Fibroblast of mammary gland (primary cell): ENCODE data around the gene SPTLC2.

Source experiments
- DNase-seq: peaks from one replicate; pipeline ENCODE4 v3.0.0-alpha.2; 2010; ENCODE audit warnings: low read depth
- H3K4me3 ChIP-seq: 2 replicates; pipeline ENCODE4 v1.5.1; 2011; ENCODE audit warnings: low read depth, mild to moderate bottlenecking, low read length, moderate library complexity; ENCODE audit not compliant: control insufficient read depth
- CTCF ChIP-seq: conservative IDR thresholded peaks from 2 replicates; pipeline ENCODE4 v1.5.1; 2011; ENCODE audit warnings: low read depth, low read length, inconsistent platforms; ENCODE audit not compliant: control insufficient read depth, insufficient read depth

SPTLC2 gene

GRCh38 chr14:77475432-77476115 lies 140.9 kb downstream of the SPTLC2 start:
- H3K4me3 ChIP-seq = no peak overlapping the region
- TF ChIP-seq CTCF = no peak
- no peak for DNase-seq

- no peak overlapping the region for H3K4me3 ChIP-seq
- no peak for DNase-seq
- TF ChIP-seq CTCF = no peak
Observed at GRCh38 chr14:77474479-77475177, 141.8 kb downstream of the SPTLC2 start.

- no peak for TF ChIP-seq CTCF
- no peak overlapping the region for H3K4me3 ChIP-seq
- no peak for DNase-seq
Observed at GRCh38 chr14:77473921-77474320, 142.5 kb downstream of the SPTLC2 start.

GRCh38 chr14:77470224-77470870 lies 146.1 kb downstream of the SPTLC2 start:
- H3K4me3 ChIP-seq = no peak overlapping the region
- TF ChIP-seq CTCF = no peak
- no peak for DNase-seq

GRCh38 chr14:77469539-77469938 lies 146.9 kb downstream of the SPTLC2 start:
- H3K4me3 ChIP-seq = no peak overlapping the region
- no peak for DNase-seq
- TF ChIP-seq CTCF = no peak

GRCh38 chr14:77469067-77469505 lies 147.4 kb downstream of the SPTLC2 start:
- TF ChIP-seq CTCF = no peak
- DNase-seq = no peak
- no peak overlapping the region for H3K4me3 ChIP-seq
